Central memory CD8-positive, alpha-beta T cell (primary cell): ENCODE data around the gene SKI.

Experiments
- ATAC-seq: fragments of 150-1000 bp; cut with Tn5 transposase; replicated peaks from 2 replicates; pipeline ENCODE4 v1.10.0; 2022; ENCODE audit warnings: mild to moderate bottlenecking, moderate FRiP score, moderate number of reproducible peaks; ENCODE audit not compliant: poor library complexity, severe bottlenecking; ENCODE audit errors: extremely low read depth
- DNase-seq, 2 donors: peaks; one replicate each; pipeline ENCODE4 v3.0.0; 2021; ENCODE audit warnings: low spot score in 2 of 2
- H3K27ac Mint-ChIP-seq: one replicate; pipeline ENCODE4 v1.8.0; 2022; ENCODE audit warnings: low read depth, mild to moderate bottlenecking, moderate library complexity, mixed read lengths
- H3K27me3 Mint-ChIP-seq: one replicate; pipeline ENCODE4 v1.8.0; 2022; ENCODE audit warnings: mixed read lengths
- H3K36me3 Mint-ChIP-seq: one replicate; pipeline ENCODE4 v1.8.0; 2022; ENCODE audit warnings: mild to moderate bottlenecking, moderate library complexity, mixed read lengths; ENCODE audit not compliant: insufficient read depth
- H3K4me1 Mint-ChIP-seq: one replicate; pipeline ENCODE4 v1.8.0; 2022; ENCODE audit warnings: mixed read lengths
- H3K4me3 Mint-ChIP-seq: one replicate; pipeline ENCODE4 v1.8.0; 2022; ENCODE audit warnings: mild to moderate bottlenecking, moderate library complexity, mixed read lengths
- H3K9me3 Mint-ChIP-seq: one replicate; pipeline ENCODE4 v1.8.0; 2022; ENCODE audit warnings: mixed read lengths

Gene SKI

GRCh38 chr1:2354511-2355372 lies 126.6 kb downstream of the SKI start:
- no peaks in the 10 kb centered on the region for H3K27me3 Mint-ChIP-seq
- H3K36me3 Mint-ChIP-seq, result no peaks in the 10 kb centered on the region
- DNase-seq (no peak), ATAC-seq (no peak)
- no peaks in the 10 kb centered on the region for H3K9me3 Mint-ChIP-seq
- H3K27ac Mint-ChIP-seq, result no peak overlapping the region
- no peak overlapping the region for H3K4me3 Mint-ChIP-seq
- no peaks in the 10 kb centered on the region for H3K4me1 Mint-ChIP-seq

- ATAC-seq (no peak), DNase-seq (no peak)
- Mint-ChIP-seq H3K4me3 (no peak overlapping the region), H3K36me3 (no peaks in the 10 kb centered on the region), H3K27me3 (no peaks in the 10 kb centered on the region), H3K4me1 (no peaks in the 10 kb centered on the region), H3K9me3 (no peaks in the 10 kb centered on the region), H3K27ac (no peak overlapping the region)
These were observed 127.5 kb downstream of the SKI start for GRCh38 chr1:2355373-2356261.

GRCh38 chr1:2356401-2356800 lies 128.3 kb downstream of the SKI start:
- Mint-ChIP-seq H3K27me3 (no peaks in the 10 kb centered on the region), H3K4me1 (no peaks in the 10 kb centered on the region), H3K27ac (no peak overlapping the region), H3K36me3 (no peaks in the 10 kb centered on the region), H3K4me3 (no peak overlapping the region), H3K9me3 (no peaks in the 10 kb centered on the region)
- no peak for DNase-seq
- ATAC-seq, result no peak

GRCh38 chr1:2356911-2357845 lies 129.1 kb downstream of the SKI start:
- H3K4me1 Mint-ChIP-seq, result no peaks in the 10 kb centered on the region
- no peaks in the 10 kb centered on the region for H3K27me3 Mint-ChIP-seq
- no peaks in the 10 kb centered on the region for H3K9me3 Mint-ChIP-seq
- H3K36me3 Mint-ChIP-seq, result no peaks in the 10 kb centered on the region
- DNase-seq (no peak), ATAC-seq (no peak)
- no peak overlapping the region for H3K4me3 Mint-ChIP-seq
- H3K27ac Mint-ChIP-seq, result no peak overlapping the region

GRCh38 chr1:2358072-2358471 lies 130.0 kb downstream of the SKI start:
- no peak for DNase-seq
- no peaks in the 10 kb centered on the region for H3K9me3 Mint-ChIP-seq
- no peak for ATAC-seq
- H3K4me1 Mint-ChIP-seq, result no peaks in the 10 kb centered on the region
- no peaks in the 10 kb centered on the region for H3K27me3 Mint-ChIP-seq
- no peaks in the 10 kb centered on the region for H3K36me3 Mint-ChIP-seq
- H3K4me3 Mint-ChIP-seq, result no peak overlapping the region
- H3K27ac Mint-ChIP-seq, result no peak overlapping the region

GRCh38 chr1:2358651-2359640 lies 130.8 kb downstream of the SKI start:
- Mint-ChIP-seq H3K27ac (no peak overlapping the region), H3K27me3 (no peaks in the 10 kb centered on the region), H3K36me3 (no peaks in the 10 kb centered on the region), H3K4me3 (no peak overlapping the region), H3K9me3 (peaks cover 4% of the 10 kb centered on the region), H3K4me1 (no peaks in the 10 kb centered on the region)
- no peak for DNase-seq
- no peak for ATAC-seq
